Measurements from ENCODE around the gene ATP6AP1.

ATP6AP1 gene

DNA sequence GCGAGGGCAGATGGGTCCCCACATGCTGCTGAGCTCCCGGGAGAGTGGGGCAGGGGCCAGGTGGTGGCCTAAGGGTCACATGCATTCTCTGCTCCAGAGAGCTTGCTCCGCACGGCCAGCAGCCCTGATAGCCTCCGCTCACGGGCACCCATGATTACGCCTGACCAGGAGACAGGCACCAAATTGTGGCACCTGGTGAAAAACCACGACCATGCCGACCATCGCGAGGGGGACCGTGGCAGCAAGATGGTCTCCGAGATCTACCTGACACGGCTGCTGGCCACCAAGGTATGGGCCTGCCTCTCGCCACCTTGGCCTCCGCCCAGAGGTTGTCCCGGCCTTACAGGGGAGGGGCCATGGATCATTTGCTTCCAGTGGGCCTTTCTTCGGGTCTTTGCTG is 41.4 kb downstream of the ATP6AP1 start:
- Histone ChIP-seq H3K36me3 (ENCODE audit: low read length) (no peaks in the 10 kb centered on the region), H3K27me3 (ENCODE audit: low read length) (no peaks in the 10 kb centered on the region), H3K9ac (ENCODE audit: low read length) (no peak overlapping the region), H2AFZ (ENCODE audit: low read depth, low read length, severe bottlenecking) (no peak overlapping the region), H3K9me3 (ENCODE audit: insufficient read depth, low read length) (no peaks in the 10 kb centered on the region), H3K4me2 (ENCODE audit: low read depth, low read length, poor library complexity, severe bottlenecking) (no peak overlapping the region), H3K4me3 (ENCODE audit: insufficient read depth, low read length, poor library complexity, severe bottlenecking) (no peak overlapping the region), H4K20me1 (ENCODE audit: low read depth, low read length) (no peaks in the 10 kb centered on the region), H3F3A (ENCODE audit: insufficient read depth) (no peaks in the 10 kb centered on the region), H3K79me2 (ENCODE audit: insufficient read depth, low read length) (no peaks in the 10 kb centered on the region), H3K27ac (ENCODE audit: low read depth, low read length) (no peak overlapping the region), H3K9me2 (replicated peaks; ENCODE audit: insufficient read depth, low read length) (no peaks in the 10 kb centered on the region)
- no peak for TF ChIP-seq EZH2phosphoT487 (conservative IDR thresholded peaks at IDR 0.05; ENCODE audit: low read length)
- TF ChIP-seq, protein P1, sequence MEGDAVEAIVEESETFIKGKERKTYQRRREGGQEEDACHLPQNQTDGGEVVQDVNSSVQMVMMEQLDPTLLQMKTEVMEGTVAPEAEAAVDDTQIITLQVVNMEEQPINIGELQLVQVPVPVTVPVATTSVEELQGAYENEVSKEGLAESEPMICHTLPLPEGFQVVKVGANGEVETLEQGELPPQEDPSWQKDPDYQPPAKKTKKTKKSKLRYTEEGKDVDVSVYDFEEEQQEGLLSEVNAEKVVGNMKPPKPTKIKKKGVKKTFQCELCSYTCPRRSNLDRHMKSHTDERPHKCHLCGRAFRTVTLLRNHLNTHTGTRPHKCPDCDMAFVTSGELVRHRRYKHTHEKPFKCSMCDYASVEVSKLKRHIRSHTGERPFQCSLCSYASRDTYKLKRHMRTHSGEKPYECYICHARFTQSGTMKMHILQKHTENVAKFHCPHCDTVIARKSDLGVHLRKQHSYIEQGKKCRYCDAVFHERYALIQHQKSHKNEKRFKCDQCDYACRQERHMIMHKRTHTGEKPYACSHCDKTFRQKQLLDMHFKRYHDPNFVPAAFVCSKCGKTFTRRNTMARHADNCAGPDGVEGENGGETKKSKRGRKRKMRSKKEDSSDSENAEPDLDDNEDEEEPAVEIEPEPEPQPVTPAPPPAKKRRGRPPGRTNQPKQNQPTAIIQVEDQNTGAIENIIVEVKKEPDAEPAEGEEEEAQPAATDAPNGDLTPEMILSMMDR (IDR thresholded peaks at IDR 0.05; ENCODE audit: insufficient read depth, low read length, poor library complexity, severe bottlenecking), result no peak

GRCh38 chrX:154470434-154470833 is 42.0 kb downstream of the ATP6AP1 start:
- no peak overlapping the region for H3K4me3 ChIP-seq (ENCODE audit: insufficient read depth, low read length, poor library complexity, severe bottlenecking)
- H3K9ac ChIP-seq (ENCODE audit: low read length), result no peak overlapping the region
- no peak overlapping the region for H3K27ac ChIP-seq (ENCODE audit: low read depth, low read length)
- H3K27me3 ChIP-seq (ENCODE audit: low read length), result no peaks in the 10 kb centered on the region
- H3K9me3 ChIP-seq (ENCODE audit: insufficient read depth, low read length), result no peaks in the 10 kb centered on the region
- H3K36me3 ChIP-seq (ENCODE audit: low read length), result no peaks in the 10 kb centered on the region
- no peaks in the 10 kb centered on the region for H3K9me2 ChIP-seq (replicated peaks; ENCODE audit: insufficient read depth, low read length)
- no peak overlapping the region for H2AFZ ChIP-seq (ENCODE audit: low read depth, low read length, severe bottlenecking)
- no peak for TF ChIP-seq EZH2phosphoT487 (conservative IDR thresholded peaks at IDR 0.05; ENCODE audit: low read length)
- TF ChIP-seq, protein P1 (IDR thresholded peaks at IDR 0.05; ENCODE audit: insufficient read depth, low read length, poor library complexity, severe bottlenecking), result no peak
- H3F3A ChIP-seq (ENCODE audit: insufficient read depth), result no peaks in the 10 kb centered on the region
- no peak overlapping the region for H3K4me2 ChIP-seq (ENCODE audit: low read depth, low read length, poor library complexity, severe bottlenecking)
- no peaks in the 10 kb centered on the region for H3K79me2 ChIP-seq (ENCODE audit: insufficient read depth, low read length)
- H4K20me1 ChIP-seq (ENCODE audit: low read depth, low read length), result no peaks in the 10 kb centered on the region

- no peaks in the 10 kb centered on the region for H3K9me3 ChIP-seq (ENCODE audit: insufficient read depth, low read length)
- H3K4me2 ChIP-seq (ENCODE audit: low read depth, low read length, poor library complexity, severe bottlenecking), result no peak overlapping the region
- H3K4me3 ChIP-seq (ENCODE audit: insufficient read depth, low read length, poor library complexity, severe bottlenecking), result no peak overlapping the region
- no peaks in the 10 kb centered on the region for H3K79me2 ChIP-seq (ENCODE audit: insufficient read depth, low read length)
- no peaks in the 10 kb centered on the region for H4K20me1 ChIP-seq (ENCODE audit: low read depth, low read length)
- H2AFZ ChIP-seq (ENCODE audit: low read depth, low read length, severe bottlenecking), result no peak overlapping the region
- no peaks in the 10 kb centered on the region for H3K9me2 ChIP-seq (replicated peaks; ENCODE audit: insufficient read depth, low read length)
- H3K9ac ChIP-seq (ENCODE audit: low read length), result no peak overlapping the region
- no peak for TF ChIP-seq EZH2phosphoT487 (conservative IDR thresholded peaks at IDR 0.05; ENCODE audit: low read length)
- TF ChIP-seq, protein P1 (IDR thresholded peaks at IDR 0.05; ENCODE audit: insufficient read depth, low read length, poor library complexity, severe bottlenecking), result no peak
- H3F3A ChIP-seq (ENCODE audit: insufficient read depth), result no peaks in the 10 kb centered on the region
- H3K36me3 ChIP-seq (ENCODE audit: low read length), result no peaks in the 10 kb centered on the region
- H3K27me3 ChIP-seq (ENCODE audit: low read length), result no peaks in the 10 kb centered on the region
- no peak overlapping the region for H3K27ac ChIP-seq (ENCODE audit: low read depth, low read length)
Measured at GRCh38 chrX:154470914-154471568, 42.6 kb downstream of the ATP6AP1 start.
